ENCODE measurements around the gene ACP1. TPM values are rescaled to one million over a fixed set of nuclear protein-coding genes. Genes with fewer than 3 reads are reported as not detected.

The ACP1 gene
- total RNA-seq, 1 experiment from 2014 or later, result 120 TPM

GRCh38 chr2:249538-250042 lies 15.2 kb upstream of the ACP1 start:
- no peak for TF ChIP-seq CTCF (IDR thresholded peaks at IDR 0.05; ENCODE audit: unreplicated experiment)

GRCh38 chr2:252001-252602 lies 12.6 kb upstream of the ACP1 start:
- intact Hi-C loops (cut with micrococcal nuclease; ENCODE audit: unreplicated experiment), result no loop called here
- no peak for DNase-seq
- Mint-ChIP-seq H3K27me3 (ENCODE audit: unreplicated experiment) (no peaks in the 10 kb centered on the region), H3K36me3 (ENCODE audit: insufficient read depth, unreplicated experiment) (peaks cover 6% of the 10 kb centered on the region), H3K4me3 (ENCODE audit: low read depth, unreplicated experiment) (no peak overlapping the region), H3K4me1 (ENCODE audit: low read depth, unreplicated experiment) (no peaks in the 10 kb centered on the region), H3K9me3 (ENCODE audit: low read depth, unreplicated experiment) (no peaks in the 10 kb centered on the region), H3K27ac (ENCODE audit: unreplicated experiment) (no peak overlapping the region)
- CTCF ChIA-PET, result no interaction called here
- no peak for TF ChIP-seq CTCF (IDR thresholded peaks at IDR 0.05; ENCODE audit: unreplicated experiment)
- BruUV-seq (replicated peaks), result no TSS peak

More at GRCh38 chr2:249538-250042, 15.2 kb upstream of the ACP1 start:
- no TSS peak for BruUV-seq (replicated peaks)
- H3K27me3 Mint-ChIP-seq (ENCODE audit: unreplicated experiment), result no peaks in the 10 kb centered on the region
- H3K27ac Mint-ChIP-seq (ENCODE audit: unreplicated experiment), result no peak overlapping the region
- H3K4me3 Mint-ChIP-seq (ENCODE audit: low read depth, unreplicated experiment), result no peak overlapping the region
- peaks cover 8% of the 10 kb centered on the region for H3K4me1 Mint-ChIP-seq (ENCODE audit: low read depth, unreplicated experiment)
- CTCF ChIA-PET, result no interaction called here
- H3K9me3 Mint-ChIP-seq (ENCODE audit: low read depth, unreplicated experiment), result no peaks in the 10 kb centered on the region
- DNase-seq, result no peak
- H3K36me3 Mint-ChIP-seq (ENCODE audit: insufficient read depth, unreplicated experiment), result peaks cover 12% of the 10 kb centered on the region
- intact Hi-C loops (cut with micrococcal nuclease; ENCODE audit: unreplicated experiment), result loop anchor here (10.0 kb wide), 1 partner anchor 1295 kb away; no protein-coding TSS in a partner anchor

DNA sequence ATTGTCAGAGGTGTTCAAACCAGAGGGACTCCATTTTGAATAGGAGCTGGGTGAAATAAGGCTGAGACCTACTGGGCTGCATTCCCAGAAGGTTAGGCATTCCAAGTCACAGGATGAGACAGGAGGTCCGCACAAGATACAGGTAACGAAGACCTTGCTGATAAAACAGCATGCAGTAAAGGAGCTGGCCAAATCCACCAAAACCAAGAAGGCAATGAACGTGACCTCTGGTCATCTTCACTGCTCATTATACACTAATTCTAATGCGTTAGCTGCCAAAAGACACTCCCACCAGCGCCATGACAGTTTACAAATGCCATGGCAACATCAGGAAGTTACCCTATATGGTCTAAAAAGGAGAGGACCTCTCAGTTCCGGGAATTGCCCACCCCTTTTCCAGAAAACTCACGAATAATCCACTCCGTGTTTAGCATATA lies 11.5 kb upstream of the ACP1 start:
- CTCF ChIA-PET, result no interaction called here
- no TSS peak for BruUV-seq (replicated peaks)
- H3K9me3 Mint-ChIP-seq (ENCODE audit: low read depth, unreplicated experiment), result no peaks in the 10 kb centered on the region
- peaks cover 11% of the 10 kb centered on the region for H3K36me3 Mint-ChIP-seq (ENCODE audit: insufficient read depth, unreplicated experiment)
- H3K27ac Mint-ChIP-seq (ENCODE audit: unreplicated experiment), result no peak overlapping the region
- no peaks in the 10 kb centered on the region for H3K4me1 Mint-ChIP-seq (ENCODE audit: low read depth, unreplicated experiment)
- no peak for DNase-seq
- intact Hi-C loops (cut with micrococcal nuclease; ENCODE audit: unreplicated experiment), result no loop called here
- no peak for TF ChIP-seq CTCF (IDR thresholded peaks at IDR 0.05; ENCODE audit: unreplicated experiment)
- no peaks in the 10 kb centered on the region for H3K27me3 Mint-ChIP-seq (ENCODE audit: unreplicated experiment)
- H3K4me3 Mint-ChIP-seq (ENCODE audit: low read depth, unreplicated experiment), result no peak overlapping the region

GRCh38 chr2:254241-254640 lies 10.5 kb upstream of the ACP1 start:
- TF ChIP-seq CTCF (IDR thresholded peaks at IDR 0.05; ENCODE audit: unreplicated experiment), result no peak
- H3K4me1 Mint-ChIP-seq (ENCODE audit: low read depth, unreplicated experiment), result no peaks in the 10 kb centered on the region
- BruUV-seq (replicated peaks), result no TSS peak
- no peak for DNase-seq
- intact Hi-C loops (cut with micrococcal nuclease; ENCODE audit: unreplicated experiment), result no loop called here
- H3K27ac Mint-ChIP-seq (ENCODE audit: unreplicated experiment), result no peak overlapping the region
- no peaks in the 10 kb centered on the region for H3K27me3 Mint-ChIP-seq (ENCODE audit: unreplicated experiment)
- CTCF ChIA-PET, result no interaction called here
- H3K9me3 Mint-ChIP-seq (ENCODE audit: low read depth, unreplicated experiment), result no peaks in the 10 kb centered on the region
- peaks cover 16% of the 10 kb centered on the region for H3K36me3 Mint-ChIP-seq (ENCODE audit: insufficient read depth, unreplicated experiment)
- H3K4me3 Mint-ChIP-seq (ENCODE audit: low read depth, unreplicated experiment), result no peak overlapping the region
